Activated CD8-positive, alpha-beta memory T cell treated with anti-CD3 and anti-CD28 coated beads for 4 hours (primary cell): ENCODE measurements around the gene KIF26B.

Experiments used
- DNase-seq, 2 donors: peaks; one replicate each; pipeline ENCODE4 v3.0.0-alpha.2; 2020; ENCODE audit warnings: low read depth in 2 of 2

The KIF26B gene

DNA sequence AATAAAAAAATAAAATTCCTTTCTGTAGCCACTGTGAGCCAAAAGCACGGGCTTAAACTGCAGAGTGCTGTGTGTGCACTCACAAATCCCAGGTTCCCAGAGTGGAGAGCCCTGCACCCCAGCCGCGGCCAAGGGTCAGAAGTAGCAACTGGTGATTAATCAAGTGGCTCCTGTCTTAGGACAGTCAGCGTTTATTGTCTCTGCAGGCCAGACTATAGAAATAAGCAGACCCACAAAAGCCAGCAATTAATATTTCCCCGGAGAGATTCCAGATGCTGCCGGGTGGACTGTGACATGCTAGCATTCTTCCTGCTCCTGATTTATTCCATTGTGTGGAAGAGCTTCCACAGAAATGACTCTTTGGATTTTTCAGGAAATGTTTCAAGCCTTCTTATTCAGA lies 412.2 kb downstream of the KIF26B start:
- DNase-seq = no peak

- no peak for DNase-seq
Measured at GRCh38 chr1:245571815-245572294, 417.1 kb downstream of the KIF26B start.

- no peak for DNase-seq
Measured at GRCh38 chr1:245572709-245573108, 417.9 kb downstream of the KIF26B start.

GRCh38 chr1:245575710-245576109 lies 420.9 kb downstream of the KIF26B start:
- no peak for DNase-seq

- DNase-seq = no peak
Measured at GRCh38 chr1:245576323-245576722, 421.5 kb downstream of the KIF26B start.

GRCh38 chr1:245577191-245578157 lies 422.7 kb downstream of the KIF26B start:
- DNase-seq = no peak

GRCh38 chr1:245578308-245578707 lies 423.5 kb downstream of the KIF26B start:
- no peak for DNase-seq

DNA sequence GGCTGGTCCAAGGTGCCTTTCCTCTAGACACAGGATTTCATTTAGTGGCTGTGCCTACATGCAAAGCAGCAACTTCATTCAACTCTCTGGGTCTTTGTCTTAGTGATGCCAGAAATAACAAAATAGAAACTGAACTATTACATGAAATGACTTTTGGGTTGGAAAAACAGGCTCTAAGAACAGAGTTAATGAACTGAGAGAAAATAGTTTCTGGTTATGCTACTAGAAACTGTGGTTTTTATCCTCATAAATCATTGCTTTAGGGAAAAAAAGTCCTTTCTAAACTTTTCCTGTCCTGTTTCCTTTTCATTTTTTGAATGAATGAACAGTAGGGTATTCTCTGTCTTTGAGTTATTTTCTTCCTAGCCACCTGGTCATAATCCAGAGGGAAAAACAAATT lies 424.0 kb downstream of the KIF26B start:
- no peak for DNase-seq

GRCh38 chr1:245579881-245580280 lies 425.1 kb downstream of the KIF26B start:
- DNase-seq = no peak

DNA sequence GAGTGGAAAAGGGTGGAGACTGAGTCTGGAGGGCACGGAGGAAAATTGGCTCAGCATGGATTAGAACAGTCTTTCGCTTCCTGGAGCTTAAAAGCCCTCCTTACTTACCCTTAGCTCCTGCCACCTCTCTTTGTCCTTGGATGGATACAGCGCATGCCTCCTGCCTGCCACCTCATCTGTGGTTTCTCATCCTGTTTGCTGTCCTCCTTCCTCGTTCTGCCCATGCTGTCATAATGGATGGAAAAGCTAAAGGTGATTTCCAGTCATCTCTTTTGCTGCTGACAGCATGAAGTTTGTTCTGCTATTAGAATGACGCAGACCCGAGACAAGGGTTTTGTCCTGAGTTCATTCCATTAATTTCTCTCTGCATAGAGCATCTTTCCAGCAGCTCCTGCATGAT lies 425.9 kb downstream of the KIF26B start:
- no peak for DNase-seq

DNA sequence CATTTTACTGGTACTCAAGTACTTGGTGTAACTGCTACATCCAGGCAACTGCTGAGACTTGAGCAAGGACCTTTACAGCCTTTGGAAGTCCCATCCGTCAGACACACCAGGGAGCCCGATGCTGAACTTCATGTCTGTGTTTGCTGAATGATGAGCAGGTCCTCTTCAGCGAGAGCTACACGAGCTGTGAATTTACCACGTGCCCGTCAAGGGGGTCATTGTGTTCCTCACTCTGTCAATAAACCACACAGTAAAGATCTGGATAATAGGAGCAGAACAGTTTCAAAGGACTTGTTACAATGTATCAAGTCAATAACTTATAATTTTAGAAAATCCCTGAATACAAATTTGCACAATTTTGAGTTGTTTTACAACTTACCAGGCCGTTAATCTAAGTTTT lies 427.2 kb downstream of the KIF26B start:
- no peak for DNase-seq

DNA sequence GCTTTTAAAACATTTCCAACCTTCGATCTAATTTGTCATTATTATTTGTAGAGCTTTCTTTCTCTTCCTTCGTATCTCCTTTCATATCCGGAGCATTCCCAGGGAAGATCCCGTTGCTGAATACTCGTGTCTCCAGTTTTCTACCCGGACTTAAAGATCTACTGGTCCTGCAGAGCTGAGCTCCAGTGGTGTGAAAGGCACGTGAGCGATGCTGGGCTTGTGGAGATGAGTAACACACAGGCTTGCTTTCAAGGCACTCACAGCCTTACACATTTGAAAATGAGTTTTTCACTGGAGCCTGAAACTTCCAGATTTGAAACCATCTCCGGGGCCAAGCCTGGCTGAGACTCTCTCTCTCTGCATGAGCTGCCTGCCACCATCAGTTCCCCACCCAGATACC lies 428.3 kb downstream of the KIF26B start:
- no peak for DNase-seq

- no peak for DNase-seq
Measured at GRCh38 chr1:245583575-245584330, 429.0 kb downstream of the KIF26B start.

- DNase-seq = no peak
Measured at GRCh38 chr1:245585252-245585959, 430.6 kb downstream of the KIF26B start.

GRCh38 chr1:245587435-245588115 lies 432.8 kb downstream of the KIF26B start:
- DNase-seq = no peak

DNA sequence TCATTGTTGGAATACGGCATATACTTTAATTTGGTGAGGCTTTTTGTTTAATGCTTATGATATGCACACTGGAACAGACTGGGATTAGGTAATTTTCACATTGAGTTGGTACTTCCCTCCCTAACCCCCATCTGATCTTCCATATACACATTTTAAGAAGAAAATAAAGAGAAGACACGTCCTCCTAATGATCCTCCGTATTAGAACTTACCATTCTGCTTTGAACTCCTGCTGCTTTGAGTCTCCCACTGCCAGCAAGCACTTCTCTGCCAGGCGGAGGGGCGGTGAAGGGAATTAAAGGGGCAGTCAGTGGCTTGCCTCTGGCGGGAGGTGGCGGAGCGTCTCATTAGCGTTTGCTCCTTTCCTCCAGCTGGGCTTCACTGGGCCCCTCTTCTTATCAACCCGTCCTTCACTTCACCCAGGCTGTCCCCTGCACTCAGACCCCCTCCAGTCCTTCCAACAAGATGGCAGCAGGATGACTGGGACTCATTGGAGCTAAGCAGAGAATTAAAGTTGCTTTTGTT lies 433.4 kb downstream of the KIF26B start:
- no peak for DNase-seq

DNA sequence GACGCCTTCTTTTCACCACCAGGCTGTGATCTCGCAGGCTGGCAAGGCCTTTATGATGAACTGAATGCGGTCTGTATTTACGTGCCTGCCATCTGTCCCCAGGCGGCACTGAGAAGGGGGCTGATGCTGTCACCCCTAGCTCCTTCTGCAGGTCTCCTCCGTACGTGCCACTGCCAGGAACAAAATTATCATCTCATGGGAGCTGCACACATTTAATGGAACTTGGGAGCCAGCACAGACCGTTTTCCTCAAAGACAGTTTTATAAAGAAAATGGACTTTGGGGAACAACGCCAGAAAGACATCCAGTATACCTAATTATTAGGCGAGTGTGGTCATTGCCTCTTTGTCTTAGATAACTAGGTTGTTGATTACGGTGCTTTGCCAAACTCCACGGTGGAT lies 434.5 kb downstream of the KIF26B start:
- no peak for DNase-seq

- no peak for DNase-seq
Measured at GRCh38 chr1:245589906-245590305, 435.1 kb downstream of the KIF26B start.

- DNase-seq = no peak
Measured at GRCh38 chr1:245590726-245591125, 435.9 kb downstream of the KIF26B start.

DNA sequence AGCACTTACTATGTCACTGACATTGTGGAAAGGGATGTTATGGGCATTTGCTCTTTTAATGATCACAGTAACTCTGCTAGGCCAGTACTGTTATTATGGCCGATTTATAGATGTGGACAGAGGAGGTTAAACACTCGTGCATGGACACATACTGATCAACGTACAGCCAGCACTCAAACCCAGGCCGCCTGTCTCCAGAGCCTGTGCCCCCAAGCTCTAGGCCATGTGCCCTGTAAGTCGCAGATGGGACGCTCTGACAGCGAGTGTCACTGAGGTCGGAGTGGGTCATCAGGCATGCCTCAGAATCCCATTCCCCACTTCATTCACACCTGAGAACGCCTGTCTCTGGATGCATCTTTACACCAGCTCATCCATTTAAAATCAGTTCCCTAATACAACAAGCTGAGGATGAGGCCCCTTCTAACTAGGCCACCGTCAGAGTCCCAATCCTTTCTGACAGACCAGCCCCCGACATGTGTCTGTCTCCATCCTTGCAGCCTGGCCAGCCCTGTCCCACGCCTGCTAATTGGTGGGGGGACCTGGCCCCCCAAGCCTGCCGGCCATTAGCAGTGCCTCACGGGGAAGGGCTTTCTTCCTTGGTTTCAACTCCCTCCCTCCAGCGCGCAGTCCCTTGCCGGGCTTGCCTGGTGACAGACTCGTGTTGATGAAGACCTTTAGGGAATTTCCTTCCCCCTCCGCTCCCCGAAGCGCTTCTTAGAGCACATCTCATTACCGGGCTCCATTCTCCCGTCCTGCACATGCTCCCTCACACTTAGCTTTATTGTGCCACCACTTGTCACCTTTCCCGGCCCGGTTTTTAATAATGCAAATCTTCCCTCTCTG lies 436.8 kb downstream of the KIF26B start:
- DNase-seq = no peak

- no peak for DNase-seq
Measured at GRCh38 chr1:245592189-245592460, 437.3 kb downstream of the KIF26B start.
